Uterine smooth muscle cell (primary cell): Measurements from ENCODE around the gene NSUN5. TPM values are rescaled to one million over a fixed set of nuclear protein-coding genes. Genes with fewer than 3 reads are reported as not detected.

Experiments
- total RNA-seq: library from RNA; depleted of rRNA; stranded (reverse); fragments of >200 nt; gene quantifications from 2 replicates; pipeline ENCODE4 v1.2.3, GENCODE V29; 2014

Gene NSUN5
- total RNA-seq: 18.0 and 24.3 TPM in 2 replicates

DNA sequence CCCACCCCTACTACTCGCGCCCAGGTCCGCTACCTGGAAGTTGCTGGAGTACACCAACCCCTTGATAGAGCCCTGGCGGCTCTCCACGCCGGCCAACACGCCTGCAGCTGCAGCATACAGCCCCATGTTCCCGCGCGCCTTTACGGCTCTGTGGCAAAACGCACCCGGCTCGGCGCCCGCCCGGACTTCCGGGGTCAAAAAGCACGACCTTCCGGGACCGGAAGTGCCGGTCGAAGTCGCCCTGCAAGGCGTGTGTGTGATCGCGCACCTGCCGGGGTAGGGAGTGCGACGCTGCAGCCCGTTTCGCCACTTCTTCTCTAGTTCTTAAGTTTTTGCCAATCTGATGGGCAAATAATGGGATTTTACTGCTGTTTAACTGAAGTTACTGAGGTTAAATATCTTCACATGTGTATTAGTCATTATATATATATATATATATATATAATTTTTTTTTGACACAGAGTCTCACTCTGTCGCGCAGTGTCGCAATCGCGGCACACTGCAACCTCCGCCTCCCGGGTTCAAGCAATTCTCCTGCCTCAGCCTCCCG lies at the start of gene NSUN5:
Gene NSUN5, minus strand, starts transcription at position 162 of the 550 bp plus-strand sequence. Its CDS starts 36 bp downstream, at position 126.

DNA sequence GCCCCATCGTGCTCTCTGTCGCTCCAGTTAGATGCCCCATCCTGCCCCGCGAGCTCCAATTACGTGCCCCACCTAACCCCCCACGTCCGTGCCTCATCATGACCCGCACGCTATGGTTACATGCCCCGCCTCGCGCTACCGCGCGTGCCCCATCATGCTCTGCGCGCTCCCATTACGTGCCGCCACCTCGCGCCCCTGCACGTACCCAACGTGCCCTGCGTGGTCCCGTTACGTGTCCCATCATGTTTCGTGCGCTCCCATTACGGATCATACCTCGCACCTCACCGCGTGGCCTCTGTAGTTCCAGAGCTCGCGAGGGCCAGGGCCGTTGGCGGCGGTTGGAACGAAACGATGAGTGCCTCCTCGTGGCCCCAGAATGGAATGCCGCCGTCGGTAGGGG lies 19.3 kb upstream of the NSUN5 start, which contains the start of the genes FKBP6 and TRIM50:
Gene FKBP6, plus strand, starts transcription at position 240 of the 400 bp plus-strand sequence. CDS start 268 bp downstream, outside the sequence.
Gene TRIM50, minus strand, starts transcription at position 161 of the 400 bp plus-strand sequence. CDS start 3,295 bp downstream, outside the sequence.

Other genes with a start within 250 kb of the NSUN5 start
- gene SPDYE9, start 222.8 kb downstream of the NSUN5 start, total RNA-seq: not detected in 2 replicates
- gene TRIM50, start 19.3 kb upstream of the NSUN5 start, total RNA-seq: not detected in 2 replicates
- gene FKBP6, start 19.3 kb upstream of the NSUN5 start, total RNA-seq: under 0.01 TPM in 1 of 2 replicates, not detected in the other
- 0.44 and 0.75 TPM in 2 replicates for gene FZD9, start 125.0 kb upstream of the NSUN5 start, total RNA-seq
- gene BAZ1B, start 213.5 kb upstream of the NSUN5 start, total RNA-seq: 66.6 and 80.3 TPM in 2 replicates
- gene BCL7B, start 248.9 kb upstream of the NSUN5 start, total RNA-seq: 22.7 and 26.1 TPM in 2 replicates